Smooth muscle cell of the coronary artery (primary cell): ENCODE measurements around the gene SMCO2. TPM values are rescaled to one million over a fixed set of nuclear protein-coding genes. Genes with fewer than 3 reads are reported as not detected.

ENCODE experiments used
- total RNA-seq: library from RNA; depleted of rRNA; stranded (reverse); fragments of >200 nt; gene quantifications from 2 replicates; pipeline ENCODE4 v1.2.3, GENCODE V29; 2014; ENCODE audit warnings: low replicate concordance

Gene SMCO2
- 0.08 TPM in 1 of 2 replicates, not detected in the other for total RNA-seq

DNA sequence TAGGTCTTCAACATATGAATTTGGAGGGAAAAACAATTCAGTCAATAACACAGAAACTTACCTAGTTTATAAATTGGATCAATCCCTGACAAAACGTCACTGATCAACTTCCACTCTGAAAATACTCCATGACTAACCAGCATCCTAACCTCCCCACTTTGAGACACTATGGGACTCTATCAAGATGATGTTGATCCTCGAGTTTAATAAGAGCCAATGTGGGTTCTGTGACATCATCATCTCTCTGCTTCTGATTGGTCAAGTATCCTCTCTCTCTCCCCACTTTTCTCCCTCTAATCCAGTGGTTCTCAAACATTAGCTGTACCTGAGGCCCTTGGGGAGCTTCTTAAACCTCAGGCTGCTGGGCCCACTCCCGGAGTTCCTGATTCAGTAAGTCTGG, at the start of gene SMCO2:
SMCO2 (plus strand) TSS at position 301 of the 400 bp plus-strand sequence. CDS start 23,896 bp downstream, outside the sequence.

DNA sequence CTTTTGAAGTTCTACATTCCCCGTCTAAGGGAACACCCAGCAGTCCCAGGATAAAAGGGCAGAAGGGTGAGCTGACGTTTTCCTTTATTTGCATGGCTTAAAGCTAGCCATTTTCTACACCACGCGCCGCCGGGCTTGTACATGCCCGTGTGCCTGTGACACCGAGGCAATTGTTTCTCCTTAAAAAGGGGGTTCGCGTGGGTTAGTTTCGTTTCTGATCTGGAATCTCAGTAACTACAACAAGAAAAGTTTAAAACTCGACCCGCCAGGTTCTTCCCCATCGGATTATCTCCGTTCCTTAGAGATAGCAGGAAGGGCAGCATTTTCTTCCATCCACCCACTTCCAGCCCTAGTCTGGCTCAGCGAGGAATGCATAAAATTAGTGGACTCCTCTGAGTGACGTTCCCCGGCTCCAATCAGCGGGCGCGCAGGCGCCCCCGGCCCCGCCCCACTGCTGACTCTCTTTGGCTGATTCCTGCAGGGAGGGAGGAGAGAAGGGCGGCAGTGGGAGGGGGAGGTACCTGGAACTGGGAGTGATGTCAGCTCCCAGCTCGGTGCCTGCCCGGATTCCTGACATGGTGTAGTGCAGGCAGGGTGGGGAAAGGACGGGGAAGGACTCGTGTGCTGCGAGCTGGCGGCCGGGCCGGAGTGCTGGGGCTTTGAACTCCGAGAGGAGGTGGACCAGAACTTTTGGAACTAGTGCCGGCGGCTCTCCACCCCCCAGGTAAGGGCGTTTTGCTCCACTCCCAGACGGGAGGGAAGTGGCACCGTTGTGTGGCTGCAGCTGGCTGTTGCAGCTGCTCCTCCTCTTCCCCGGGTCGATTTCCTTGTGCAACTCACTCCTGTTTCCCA, 77.3 kb downstream of the SMCO2 start, which contains the start of gene PPFIBP1:
PPFIBP1 (plus strand) TSS at position 565 of the 852 bp plus-strand sequence. CDS start 109,191 bp downstream, outside the sequence.

Other genes starting within 250 kb of the SMCO2 start
- gene STK38L, start 202.4 kb upstream of the SMCO2 start, total RNA-seq, result 9.7 and 97.1 TPM in 2 replicates
- 6.6 and 29.8 TPM in 2 replicates for gene BMAL2, start 113.9 kb upstream of the SMCO2 start, total RNA-seq
- gene PPFIBP1, start 77.5 kb downstream of the SMCO2 start, total RNA-seq, result 70.1 and 78.1 TPM in 2 replicates
- gene REP15, start 249.7 kb downstream of the SMCO2 start, total RNA-seq, result 0.68 and 0.70 TPM in 2 replicates